HG02678 (cell line): ENCODE results near the gene ALLC.
"Not testable (repeated sequence)": the region's sequence is repeated elsewhere in the genome, so short reads cannot be mapped to it uniquely, and the experiment has no call there.

ENCODE experiments used
- ATAC-seq: cut with Tn5 transposase; IDR thresholded peaks from one replicate; pipeline ENCODE4 v1.9.1; 2021; ENCODE audit warnings: mild to moderate bottlenecking, moderate library complexity; ENCODE audit not compliant: unreplicated experiment

ALLC gene

DNA sequence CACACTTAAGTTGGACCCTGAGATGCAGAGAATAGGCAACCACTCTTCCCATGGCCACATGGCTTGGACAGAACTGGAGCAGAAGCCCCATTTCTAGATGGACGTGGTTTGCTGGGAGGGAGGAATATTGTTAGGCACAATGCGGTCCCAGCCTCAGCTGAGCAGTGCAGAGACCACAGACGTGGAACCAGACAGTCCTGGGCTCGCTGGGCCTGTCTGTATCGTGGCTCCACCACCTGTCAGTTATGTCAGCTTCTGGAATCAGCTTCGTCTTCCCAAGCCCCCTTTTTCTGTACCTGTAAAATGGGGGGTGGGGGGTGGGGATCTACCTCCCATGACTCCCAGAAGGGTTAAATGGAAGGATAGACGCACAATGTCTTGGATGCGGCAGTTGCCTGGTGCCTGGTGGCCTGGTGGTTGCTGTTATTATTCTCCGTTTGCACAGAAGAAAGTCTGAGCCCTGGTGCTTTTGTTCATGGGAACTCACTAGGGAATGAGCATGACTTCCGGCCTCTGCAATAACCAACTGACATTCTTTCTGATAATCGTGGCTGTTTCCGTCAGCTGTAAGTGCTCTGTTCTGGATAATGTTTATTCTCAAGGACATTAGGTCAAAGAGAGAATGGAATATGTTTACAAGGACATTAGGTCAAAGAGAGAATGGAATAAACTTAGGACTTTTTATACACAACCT lies 31.7 kb upstream of the ALLC start:
- ATAC-seq: no peak

- no peak for ATAC-seq
Measured at GRCh38 chr2:3626812-3627499, 31.0 kb upstream of the ALLC start.

DNA sequence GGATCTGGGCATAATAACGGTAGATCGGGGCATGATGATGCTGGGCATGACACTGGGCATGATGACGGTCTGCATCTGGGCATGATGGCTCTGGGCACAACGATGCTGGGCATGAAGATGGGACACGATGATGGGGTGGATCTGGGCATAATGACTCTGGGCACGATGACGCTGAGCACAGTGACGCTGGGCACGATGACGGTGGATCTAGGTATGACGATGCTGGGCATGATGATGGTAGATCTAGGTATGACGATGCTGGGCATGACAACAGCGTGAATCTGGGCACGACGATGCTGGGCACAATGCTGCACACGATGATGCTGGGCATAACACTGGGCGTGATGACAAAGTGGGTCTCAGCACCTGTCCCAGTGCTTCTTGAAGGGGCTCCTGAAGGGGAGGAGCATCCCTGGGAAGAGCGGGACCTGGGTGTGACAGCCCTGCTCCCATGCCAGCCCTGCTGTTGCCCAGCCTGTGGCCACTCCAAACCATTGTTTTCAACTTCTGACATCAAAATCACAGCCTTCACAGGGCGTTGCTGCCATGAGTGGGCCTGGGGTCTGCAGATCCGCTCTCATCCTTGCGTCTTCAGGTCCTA lies 30.4 kb upstream of the ALLC start:
- no peak for ATAC-seq

DNA sequence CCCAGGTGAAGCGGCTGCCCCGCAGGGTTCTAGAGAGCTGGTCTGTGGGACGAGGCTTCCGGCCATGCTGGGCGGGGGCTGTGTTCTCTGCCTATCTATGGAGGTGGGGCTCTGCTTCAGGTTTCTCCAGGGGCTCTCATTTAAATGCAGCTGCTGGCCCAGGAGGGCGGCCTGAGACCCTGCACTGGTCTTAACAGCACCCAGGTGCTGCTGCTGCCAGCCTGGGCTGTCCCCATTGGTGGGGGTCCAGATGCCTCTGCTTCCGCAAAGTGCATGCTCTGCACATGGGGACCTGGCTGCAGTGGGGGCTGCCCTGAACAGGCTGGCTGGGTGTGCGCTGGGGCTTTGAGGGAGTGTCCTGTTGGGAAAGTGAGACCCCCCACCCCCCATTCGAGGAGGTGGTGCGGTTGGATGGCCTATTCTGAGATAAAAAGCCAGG lies 29.7 kb upstream of the ALLC start:
- ATAC-seq: no peak

DNA sequence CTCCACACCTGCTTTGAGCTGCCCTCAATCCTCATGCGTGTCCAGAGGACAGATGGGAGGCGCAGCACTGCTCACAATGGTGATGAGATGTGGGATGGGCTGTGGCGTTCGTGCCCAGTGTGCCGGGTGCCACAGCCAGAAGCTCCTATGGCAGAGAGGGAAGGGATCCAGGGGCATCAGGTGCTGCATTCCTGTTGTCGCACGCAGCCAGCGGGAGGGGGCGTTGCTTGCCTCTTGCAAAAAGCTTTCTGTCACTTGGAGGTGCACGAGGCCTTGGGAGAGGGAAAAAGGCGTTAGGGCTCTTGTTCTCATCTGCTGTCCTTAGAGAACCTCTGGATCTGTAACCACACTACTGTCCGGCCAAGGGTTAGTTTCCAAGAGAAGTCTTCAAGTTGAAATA lies 29.2 kb upstream of the ALLC start:
- ATAC-seq: no peak

- no peak for ATAC-seq
Measured at GRCh38 chr2:3630631-3631030, 27.4 kb upstream of the ALLC start.

DNA sequence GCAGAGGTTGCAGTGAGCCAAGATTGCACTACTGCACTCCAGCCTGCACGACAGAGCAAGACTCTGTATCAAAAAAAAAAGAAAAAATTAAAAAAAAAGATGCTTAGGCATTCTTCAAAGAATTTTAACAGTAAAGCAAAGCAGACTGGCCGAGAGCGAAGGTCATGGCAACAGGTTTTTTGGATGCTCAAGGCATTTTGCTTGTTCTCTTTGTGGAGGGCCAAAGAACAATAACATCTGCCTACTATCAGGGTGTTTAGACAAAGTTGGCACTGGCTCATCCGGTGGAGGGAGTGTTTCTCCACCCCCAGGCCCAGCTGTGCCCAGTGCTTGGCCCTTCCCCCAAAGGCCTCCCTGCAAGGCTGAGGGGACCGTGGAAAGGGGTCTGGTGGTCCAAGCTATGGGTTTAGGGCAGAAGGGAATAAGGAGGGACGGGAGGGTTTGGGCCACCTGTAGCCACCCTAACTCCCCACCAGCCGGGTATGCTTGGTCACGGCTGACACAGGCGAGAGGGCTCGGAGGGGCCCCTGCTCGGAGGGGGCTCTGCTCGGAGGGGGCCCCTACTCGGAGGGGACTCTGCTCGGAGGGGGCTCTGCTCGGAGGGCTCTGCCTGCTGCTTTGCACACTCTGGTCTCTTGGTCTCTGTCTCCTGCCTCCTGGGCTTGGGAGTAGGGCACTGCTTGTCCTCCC lies 26.7 kb upstream of the ALLC start:
- ATAC-seq: no peak

DNA sequence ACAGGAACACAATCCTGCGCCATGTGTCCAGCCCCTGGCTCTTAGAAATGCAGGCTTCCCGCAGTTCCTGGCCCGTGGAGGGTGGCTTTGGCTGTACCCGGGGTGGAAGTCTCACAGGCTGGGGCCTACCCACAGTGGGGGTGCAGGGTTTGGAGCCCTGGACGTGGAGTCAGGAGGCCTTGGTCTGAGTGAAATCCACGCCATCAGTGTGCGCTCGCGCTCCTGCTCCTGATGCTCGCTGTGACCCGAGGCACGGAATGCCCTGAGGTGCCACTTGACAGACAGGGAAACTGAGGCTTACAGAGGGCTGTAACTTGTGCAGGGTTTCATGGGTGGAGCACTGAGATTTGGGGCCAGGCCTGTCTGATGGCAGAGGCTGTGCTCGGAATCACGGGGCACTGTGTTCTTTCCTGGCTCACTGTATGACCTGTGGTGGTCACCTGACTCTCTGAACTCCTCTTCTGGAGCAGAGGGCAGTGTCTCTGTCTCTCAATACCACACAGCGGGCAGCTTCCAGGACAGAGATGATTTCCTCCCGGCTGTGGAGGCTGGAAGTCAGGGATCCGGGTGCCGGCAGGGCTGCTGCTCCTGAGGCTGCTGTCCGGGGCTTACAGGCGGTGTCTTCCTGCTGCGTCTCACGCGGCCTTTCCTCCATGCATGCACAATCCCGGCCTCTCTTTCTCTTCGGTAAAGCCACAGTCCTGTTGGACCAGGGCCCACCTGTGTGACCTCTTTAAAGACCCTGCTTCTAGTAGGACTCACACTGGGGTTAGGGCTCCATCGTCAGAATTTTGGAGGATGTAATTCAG lies 25.9 kb upstream of the ALLC start:
- no peak for ATAC-seq

DNA sequence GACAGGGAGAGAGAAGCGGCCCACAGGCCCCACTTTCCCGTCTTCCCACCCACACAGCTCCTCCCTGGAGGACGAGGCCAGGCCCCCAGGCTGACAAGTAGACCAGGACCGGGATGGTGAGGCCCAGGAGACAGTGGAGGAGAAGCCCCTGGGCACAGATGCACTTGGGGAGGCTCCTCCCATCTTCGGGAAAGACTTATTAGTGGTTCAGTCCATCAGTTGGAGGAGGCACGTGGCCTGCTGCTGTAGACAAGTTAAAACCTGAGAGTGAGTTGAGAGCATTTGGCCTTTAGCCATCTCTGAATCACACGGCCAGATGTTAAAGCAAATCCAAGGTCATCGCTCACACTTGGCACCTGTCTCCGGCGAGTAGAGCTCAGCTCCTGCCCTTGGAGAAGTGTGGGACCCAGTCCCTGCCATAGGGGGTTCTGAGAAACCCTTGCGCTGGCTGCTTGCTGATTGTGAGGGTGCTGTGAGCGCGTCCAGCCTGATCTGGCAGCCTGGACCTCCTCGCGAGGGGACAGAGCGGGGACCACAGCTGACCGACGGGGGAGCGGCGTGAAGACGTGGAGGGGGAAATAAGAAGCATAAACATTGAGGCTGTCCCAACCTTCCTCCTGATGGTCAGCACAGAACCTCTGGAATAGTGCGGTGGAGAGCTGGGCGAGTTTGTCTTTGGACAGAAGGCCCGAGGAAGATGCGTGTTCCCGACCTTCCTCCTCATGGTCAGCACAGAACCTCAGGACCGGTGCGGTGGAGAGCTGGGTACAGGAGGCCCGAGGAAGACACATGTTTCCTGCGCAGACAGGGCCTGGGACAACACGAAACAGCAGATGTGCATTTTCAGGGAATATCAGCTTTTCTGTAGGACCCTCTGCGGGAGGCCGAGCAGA lies 24.7 kb upstream of the ALLC start:
- ATAC-seq: no peak

DNA sequence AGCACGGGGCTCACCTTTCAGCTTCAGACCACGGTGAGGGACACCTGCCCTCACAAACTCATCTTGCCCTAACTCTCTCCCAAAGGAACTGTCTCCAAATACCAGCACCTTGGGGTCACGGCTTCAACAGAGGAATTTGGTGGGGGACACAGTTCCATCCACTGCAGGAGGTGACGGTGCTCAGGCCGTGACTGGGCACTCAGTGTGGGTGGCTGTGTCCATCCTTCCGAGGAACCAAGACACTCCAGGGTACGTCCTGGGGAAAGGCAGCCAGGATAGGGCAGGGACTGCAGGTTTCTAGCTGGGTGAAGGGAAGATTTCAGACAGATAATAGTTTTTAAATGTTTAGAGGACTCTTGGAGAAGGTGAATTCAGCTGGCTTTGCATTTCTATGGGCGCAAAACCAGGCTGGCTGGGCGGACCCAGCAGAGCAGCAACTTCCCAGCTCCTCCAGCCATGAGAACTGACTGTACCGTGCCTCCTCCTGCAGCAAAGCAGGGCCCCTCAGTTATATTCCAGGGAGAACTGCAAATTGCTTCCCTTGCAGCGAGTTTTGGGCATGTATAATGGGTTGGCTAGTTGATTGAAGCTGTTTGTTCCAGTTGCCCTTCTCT lies 23.9 kb upstream of the ALLC start:
- ATAC-seq: no peak

DNA sequence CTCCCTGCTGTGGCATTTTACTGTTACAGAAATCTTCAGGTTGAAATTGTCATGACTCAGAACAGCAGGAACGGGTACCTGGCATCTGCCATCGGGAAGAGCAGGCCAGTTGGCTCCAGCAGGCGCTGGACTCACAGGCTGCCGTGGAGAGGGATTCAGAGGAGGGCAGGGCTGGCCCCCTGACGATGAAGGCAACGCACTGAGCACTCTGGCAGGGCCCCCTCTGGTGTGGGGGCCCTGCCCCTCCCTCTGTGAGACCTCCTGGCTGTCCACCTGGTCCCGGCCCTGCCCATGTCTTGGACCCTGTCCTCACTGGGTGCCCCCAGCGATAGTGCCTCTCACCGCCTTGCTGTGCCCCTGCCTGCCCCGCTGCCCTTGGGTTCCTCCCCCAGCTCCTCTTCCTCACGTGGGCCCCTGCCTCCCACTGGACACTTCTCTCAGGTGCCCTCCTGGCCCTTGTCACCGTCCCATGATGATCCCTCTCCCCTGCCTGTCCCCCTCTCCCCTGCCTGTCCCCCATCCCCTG lies 23.3 kb upstream of the ALLC start:
- ATAC-seq: no peak

DNA sequence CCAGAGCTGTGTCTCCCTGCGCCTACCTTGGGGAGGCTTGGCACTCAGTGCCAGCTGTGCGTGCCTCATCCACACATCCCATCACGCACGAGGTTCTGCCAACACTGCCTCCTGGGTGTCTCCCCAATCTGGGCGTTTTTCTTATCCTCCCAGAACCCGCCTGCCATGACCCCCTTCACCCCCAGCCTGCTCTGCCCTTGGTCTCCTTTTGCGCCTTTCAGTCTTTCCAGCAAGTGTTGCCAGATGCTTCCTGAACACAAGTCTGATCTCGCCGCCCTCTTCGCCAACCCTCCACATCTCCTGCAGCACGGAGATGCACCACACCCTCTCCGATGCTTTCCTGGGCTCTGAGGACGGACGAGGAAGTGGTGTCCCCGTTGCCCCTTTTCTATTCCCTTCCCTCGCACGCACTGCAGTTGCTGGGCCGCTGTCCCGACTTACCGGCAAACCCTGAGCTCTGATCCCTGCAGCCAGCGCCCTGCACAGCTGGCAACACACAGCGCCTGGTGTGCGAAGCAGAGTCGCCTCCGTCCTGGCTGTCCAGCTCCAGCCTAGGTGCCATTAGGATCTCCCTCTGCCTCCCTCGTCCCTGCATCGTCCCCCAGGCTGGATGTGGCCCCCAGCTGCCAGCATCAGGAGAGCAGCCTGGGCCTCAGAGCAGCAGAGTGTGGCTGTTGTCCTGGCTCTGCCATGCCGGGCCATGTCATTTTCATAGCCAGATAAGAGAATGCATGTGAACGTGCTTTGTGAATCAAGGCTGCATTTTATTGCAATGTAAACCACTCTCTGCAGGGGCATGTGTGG lies 22.6 kb upstream of the ALLC start:
- no peak for ATAC-seq

DNA sequence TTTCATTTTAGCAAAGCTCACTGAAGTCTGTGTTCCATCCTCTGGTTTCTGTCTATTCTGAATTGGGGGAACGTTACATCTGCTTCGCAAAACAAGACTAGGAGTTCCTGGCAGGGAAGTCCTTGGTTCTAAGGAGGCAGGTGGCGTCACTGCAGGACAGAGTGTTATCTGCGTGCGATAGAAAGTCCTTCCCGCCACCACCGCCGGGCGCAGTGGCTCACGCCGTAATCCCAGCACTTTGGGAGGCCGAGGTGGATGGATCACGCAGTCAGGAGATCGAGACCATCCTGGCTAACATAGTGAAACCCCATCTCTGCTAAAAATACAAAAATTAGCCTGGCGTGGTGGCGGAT lies 22.0 kb upstream of the ALLC start:
- ATAC-seq: not testable (repeated sequence)

- ATAC-seq: no peak
Measured at GRCh38 chr2:3636586-3637310, 21.3 kb upstream of the ALLC start.

DNA sequence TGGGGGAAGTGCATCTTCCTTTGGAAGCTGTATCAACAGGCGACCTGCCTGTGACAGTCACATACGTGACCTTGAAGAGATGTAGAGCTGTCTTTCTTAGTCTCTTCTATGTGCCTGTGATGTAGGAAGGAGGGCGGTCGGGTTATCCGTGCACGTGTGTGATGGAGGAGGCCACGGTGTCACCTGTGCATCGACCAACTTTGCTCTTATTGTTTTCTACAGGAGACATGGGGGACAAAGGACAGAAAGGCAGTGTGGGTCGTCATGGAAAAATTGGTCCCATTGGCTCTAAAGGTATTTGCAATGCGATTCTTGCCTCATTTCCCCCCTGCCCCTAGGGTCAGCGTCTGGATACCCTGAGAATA lies 20.7 kb upstream of the ALLC start:
- no peak for ATAC-seq

DNA sequence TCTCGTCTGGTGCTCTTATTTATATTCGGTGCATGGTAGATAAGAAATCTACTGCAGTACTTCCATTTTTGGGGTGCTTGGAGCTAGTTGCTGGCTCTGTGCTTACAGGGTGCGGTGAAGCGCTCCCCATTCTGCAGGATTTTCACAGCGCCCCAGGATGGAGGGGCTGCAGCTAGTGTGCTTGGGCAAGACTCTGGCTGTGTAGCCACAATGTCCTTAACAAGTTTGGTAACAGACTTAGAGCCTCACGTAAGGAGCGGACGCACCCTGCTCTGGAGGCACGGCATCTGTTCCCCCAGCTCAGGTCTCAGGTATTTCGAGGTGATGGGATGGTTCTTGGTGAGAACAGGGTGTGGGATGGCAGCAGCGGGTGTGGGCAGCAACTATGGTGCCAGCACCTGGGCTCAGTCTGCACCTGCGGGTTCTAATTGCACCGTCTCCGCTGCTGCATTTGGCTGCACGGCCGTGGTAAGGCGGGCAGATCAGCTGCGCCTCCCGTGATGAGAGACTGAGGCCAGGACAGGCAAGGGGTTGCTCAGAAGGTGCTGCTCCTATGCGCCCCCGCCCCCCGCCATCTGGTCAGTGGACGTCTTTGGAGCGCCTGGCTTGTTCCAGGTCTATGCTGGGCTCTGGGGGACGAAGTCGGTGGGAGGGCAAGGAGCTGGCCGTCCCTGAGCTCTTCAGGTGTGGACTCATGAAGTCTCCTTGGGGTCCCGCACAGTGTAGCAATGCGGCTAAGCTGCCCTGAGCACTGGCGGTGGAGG lies 20.1 kb upstream of the ALLC start:
- no peak for ATAC-seq

- ATAC-seq: no peak
Measured at GRCh38 chr2:3638456-3638810, 19.6 kb upstream of the ALLC start.
